ES-I3 (cell line): Measurements from ENCODE around the gene KRT7.
"Not testable (repeated sequence)": the region's sequence is repeated elsewhere in the genome, so short reads cannot be mapped to it uniquely, and the experiment has no call there.

ENCODE experiments used
- H3K36me3 ChIP-seq: 2 replicates; pipeline ENCODE4 v1.6.1; 2013; ENCODE audit warnings: mild to moderate bottlenecking, low read length, control low read depth, moderate library complexity; ENCODE audit not compliant: insufficient read depth
- H3K4me1 ChIP-seq: 2 replicates; pipeline ENCODE4 v1.6.1; 2013; ENCODE audit warnings: mild to moderate bottlenecking, control low read depth, low read length; ENCODE audit not compliant: insufficient read depth
- H3K9ac ChIP-seq: 2 replicates; pipeline ENCODE4 v1.6.1; 2013; ENCODE audit warnings: low read depth, mild to moderate bottlenecking, low read length, moderate library complexity
- H3K9me3 ChIP-seq: 2 replicates; pipeline ENCODE4 v1.6.1; 2013; ENCODE audit warnings: mild to moderate bottlenecking, low read length, moderate library complexity; ENCODE audit not compliant: control insufficient read depth, insufficient read depth

The KRT7 gene

DNA sequence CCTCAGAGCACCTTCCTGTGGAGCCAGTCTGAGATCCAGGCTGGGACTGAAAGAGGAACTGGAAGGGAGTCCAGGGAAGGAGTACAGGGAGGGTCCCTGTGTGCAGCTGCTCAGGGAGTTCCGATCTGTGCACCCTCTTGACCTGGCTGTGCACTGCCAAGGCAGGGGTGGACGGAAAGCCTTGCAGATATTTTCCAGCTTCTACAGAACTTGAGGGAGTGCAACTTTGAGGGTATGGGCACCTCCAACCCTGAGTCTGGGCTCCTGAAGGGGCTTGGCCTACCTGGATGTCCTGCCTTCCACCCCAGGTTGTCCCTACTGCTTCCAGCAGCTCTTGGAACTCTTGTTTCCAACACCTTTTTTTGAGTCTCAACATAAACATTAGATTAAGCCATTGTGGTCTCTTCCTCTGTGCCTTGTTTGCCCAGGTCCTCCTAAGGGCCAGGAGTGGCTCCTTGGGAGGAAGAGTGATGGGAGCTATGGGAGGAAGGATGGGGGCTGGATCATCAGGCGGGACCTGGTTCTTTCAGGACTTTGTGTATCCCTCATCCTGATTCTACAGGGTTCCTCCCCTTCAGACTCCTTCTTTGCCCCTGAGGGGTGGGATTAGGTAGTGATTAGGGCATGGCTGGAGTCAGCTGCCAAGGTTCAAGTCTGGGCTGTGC, 3.5 kb downstream of the KRT7 start:
- Histone ChIP-seq H3K36me3 (no peaks in the 10 kb centered on the region), H3K9me3 (no peaks in the 10 kb centered on the region), H3K9ac (no peak overlapping the region), H3K4me1 (peaks cover 18% of the 10 kb centered on the region; the same call in 1 of the 2 replicates)

DNA sequence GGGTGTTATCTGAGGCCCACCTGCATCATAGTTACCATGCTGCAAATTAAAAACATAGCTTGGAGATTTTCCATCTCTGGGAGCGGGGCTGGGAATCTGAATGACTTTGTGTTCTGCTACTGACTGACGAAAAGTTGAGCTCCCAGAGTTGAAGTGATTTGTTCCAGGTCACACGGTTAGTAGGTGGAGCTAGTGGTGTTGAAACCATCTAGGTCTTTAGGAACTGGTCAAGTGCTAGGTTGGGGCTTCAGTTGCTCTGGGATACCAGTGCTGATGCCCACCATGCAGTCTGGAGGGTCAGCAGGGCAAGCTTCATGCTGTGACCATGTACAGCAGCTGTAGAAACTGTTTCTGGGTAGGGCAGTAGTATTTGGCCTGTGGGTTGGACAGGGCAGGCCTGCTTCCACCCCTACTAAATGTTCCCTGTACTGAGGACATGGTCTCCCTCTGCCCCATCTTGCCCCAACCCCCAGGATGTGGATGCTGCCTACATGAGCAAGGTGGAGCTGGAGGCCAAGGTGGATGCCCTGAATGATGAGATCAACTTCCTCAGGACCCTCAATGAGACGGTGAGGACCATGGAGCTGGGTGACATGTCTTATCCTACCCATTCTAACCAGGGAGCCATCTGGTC, 5.3 kb downstream of the KRT7 start:
- H3K4me1 ChIP-seq = peaks cover 9% of the 10 kb centered on the region; the same call in 1 of the 2 replicates

DNA sequence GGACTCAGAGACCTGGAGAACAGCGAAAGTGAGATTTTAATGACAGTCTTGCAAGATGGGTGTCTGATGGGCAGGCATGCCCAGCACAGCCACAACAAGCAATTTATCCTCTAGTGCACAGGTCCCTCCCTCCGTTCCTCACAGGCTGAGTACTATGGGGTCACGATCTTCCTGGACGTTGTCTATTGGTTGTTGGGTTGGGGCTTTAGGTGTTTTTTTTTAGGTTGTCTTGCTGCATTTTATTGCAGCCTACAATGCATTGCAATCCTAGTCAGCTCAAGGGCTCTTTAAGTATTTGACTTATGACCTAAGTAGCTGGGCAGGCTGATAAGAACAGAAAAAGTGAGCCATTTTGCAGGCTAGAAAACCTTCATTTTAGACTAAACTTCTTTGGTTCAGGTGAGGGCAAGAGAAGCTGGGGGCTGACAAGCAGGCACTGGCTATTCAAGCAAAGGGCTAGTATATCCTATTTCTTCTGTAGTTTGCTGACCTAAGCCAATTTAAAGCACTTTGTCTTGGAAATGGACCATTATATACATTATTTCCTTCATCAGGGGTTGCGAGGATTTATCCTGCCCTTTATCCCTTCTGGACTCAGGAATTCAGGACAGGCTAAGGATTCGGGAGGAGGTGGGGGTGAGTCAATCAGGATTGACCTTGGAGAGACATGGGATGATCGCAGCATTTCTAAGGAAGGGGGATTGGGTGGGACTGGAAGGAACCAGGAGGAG, 6.0 kb downstream of the KRT7 start:
- no peaks in the 10 kb centered on the region for H3K9me3 ChIP-seq
- no peak overlapping the region for H3K9ac ChIP-seq
- peaks cover 14% of the 10 kb centered on the region; the same call in 1 of the 2 replicates for H3K4me1 ChIP-seq
- H3K36me3 ChIP-seq = no peaks in the 10 kb centered on the region

More for the DNA sequence above, 5.3 kb downstream of the KRT7 start:
- H3K9me3 ChIP-seq = no peaks in the 10 kb centered on the region
- no peaks in the 10 kb centered on the region for H3K36me3 ChIP-seq
- H3K9ac ChIP-seq = no peak overlapping the region

DNA sequence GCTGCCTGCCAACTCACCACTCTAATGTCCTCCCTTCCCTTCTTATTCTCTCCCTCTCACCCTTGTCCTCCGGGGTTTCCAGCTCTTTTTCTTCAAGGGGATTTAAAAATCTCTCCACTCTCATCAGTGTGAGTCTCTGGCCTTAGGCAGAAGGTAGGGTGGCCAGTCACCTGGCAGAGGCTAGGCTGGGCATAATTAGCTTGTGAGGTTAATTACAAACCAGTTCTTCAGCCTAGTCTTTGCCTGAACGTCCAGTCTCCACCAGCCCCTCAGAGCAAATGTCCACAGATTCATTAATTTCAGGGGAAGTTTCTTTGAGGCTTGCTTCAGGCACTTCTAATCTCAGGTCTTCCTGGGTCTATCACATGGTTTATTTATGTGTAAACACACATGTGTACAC, 6.7 kb downstream of the KRT7 start:
- Histone ChIP-seq H3K9ac (no peak overlapping the region), H3K4me1 (peaks cover 20% of the 10 kb centered on the region; the same call in 1 of the 2 replicates), H3K9me3 (no peaks in the 10 kb centered on the region), H3K36me3 (no peaks in the 10 kb centered on the region)

DNA sequence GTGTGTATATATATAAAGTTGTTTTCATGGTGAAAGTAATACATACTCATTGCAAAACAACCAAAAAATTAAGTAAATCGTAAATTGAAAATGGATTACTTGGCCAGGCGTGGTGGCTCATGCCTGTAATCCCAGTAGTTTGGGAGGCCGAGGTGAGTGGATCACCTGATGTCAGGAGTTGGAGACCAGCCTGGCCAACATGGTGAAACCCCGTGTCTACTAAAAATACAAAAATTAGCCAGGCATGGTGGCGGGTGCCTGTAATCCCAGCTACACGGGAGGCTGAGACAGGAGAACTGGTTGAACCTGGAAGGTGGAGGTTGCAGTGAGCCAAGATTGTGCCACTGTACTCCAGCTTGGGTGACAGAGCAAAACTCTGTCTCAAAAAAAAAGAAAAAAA, 7.2 kb downstream of the KRT7 start:
- H3K9ac ChIP-seq, H3K36me3 ChIP-seq, H3K9me3 ChIP-seq: not testable (repeated sequence)
- peaks cover 20% of the 10 kb centered on the region; the same call in 1 of the 2 replicates for H3K4me1 ChIP-seq

DNA sequence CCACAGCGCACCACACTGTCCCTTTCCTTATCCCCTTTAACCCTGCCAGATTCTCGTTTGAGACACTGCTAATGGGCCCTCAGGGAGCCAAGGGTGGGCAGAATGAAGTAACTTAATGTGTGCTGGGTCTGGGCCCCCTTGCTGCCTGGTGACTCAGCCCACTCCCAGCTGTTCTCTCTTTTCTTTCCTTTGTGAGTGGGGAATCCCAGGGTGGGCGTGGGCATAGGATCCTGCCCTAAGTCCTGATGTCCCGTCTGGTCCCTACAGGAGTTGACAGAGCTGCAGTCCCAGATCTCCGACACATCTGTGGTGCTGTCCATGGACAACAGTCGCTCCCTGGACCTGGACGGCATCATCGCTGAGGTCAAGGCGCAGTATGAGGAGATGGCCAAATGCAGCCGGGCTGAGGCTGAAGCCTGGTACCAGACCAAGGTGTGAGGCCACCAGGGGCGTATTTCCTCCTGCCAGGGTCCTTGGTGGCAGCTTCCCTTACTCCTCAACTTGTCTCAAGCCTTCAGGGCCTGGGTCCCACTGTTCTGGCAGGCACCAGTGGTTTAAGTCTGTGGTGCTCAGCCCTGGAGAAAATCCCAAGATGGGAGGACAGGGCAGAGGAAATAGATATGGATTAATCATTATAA, 8.3 kb downstream of the KRT7 start:
- H3K4me1 ChIP-seq = peaks cover 26% of the 10 kb centered on the region; the same call in 1 of the 2 replicates
- H3K36me3 ChIP-seq = no peaks in the 10 kb centered on the region
- no peak overlapping the region for H3K9ac ChIP-seq
- H3K9me3 ChIP-seq = no peaks in the 10 kb centered on the region

DNA sequence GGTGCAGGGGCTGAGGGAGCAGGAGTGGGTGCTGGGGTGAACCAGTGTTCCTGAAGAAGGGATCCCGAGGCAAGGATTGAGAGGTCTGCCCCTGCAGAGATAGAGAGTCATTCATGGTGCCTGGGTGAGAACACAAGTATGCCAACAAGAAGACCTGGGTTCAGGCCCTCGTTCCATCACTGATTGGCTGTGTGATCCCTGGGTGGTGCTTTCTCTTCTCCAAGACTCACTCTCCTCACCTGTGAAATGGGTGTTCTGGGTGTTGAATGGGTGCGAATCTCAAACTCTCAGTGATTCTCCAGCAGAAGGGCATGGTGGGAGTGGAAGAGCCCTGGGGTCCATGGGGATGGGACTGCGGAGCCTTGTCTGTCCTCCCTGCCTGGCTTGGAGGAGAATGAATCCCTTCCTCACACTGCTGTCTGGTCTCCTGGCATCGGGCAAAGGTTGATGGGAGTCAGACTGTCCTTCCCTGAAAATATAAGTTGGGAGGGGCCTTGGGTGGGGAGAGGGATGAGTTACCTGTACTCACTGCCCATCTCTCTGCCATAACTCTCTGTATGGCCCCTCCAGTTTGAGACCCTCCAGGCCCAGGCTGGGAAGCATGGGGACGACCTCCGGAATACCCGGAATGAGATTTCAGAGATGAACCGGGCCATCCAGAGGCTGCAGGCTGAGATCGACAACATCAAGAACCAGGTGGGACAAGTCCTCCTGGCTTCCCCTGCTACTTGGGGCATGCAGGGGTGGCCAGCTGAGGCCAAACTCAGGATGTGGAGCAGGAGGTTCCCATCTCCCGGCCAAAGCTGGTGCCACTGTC, 9.6 kb downstream of the KRT7 start:
- peaks cover 34% of the 10 kb centered on the region for H3K4me1 ChIP-seq
- H3K36me3 ChIP-seq = no peaks in the 10 kb centered on the region
- no peak overlapping the region for H3K9ac ChIP-seq
- H3K9me3 ChIP-seq = no peaks in the 10 kb centered on the region

DNA sequence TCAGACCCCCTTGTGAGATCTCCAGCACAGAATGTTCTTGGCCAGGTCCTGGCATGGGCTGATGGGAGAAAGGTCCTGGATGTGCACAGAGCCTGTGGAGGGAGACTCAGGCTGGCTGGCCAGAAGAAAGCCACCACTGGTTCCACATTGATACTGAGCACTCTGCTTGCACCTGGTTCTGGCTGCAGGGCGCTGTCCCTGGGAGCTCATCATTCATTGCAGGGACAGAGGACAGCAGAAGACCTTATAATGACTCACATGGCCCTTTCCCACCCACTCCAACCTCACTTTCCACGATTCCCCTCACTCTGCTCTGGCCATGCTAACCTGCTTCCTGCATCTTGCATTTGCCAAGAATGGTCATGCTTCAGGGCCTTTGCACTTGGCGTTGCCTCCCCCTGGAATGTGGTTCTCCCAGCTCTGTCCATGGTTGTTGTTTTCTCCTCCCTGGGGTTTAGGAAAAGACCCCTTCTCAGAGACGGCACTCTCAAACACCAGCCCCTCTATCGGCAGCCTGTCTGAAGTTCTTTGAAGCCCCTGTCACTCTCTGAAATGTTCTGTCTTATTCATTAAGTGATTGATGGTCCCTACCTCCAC, 10.3 kb downstream of the KRT7 start:
- H3K9ac ChIP-seq = no peak overlapping the region
- peaks cover 39% of the 10 kb centered on the region for H3K4me1 ChIP-seq
- H3K36me3 ChIP-seq = no peaks in the 10 kb centered on the region
- no peaks in the 10 kb centered on the region for H3K9me3 ChIP-seq

DNA sequence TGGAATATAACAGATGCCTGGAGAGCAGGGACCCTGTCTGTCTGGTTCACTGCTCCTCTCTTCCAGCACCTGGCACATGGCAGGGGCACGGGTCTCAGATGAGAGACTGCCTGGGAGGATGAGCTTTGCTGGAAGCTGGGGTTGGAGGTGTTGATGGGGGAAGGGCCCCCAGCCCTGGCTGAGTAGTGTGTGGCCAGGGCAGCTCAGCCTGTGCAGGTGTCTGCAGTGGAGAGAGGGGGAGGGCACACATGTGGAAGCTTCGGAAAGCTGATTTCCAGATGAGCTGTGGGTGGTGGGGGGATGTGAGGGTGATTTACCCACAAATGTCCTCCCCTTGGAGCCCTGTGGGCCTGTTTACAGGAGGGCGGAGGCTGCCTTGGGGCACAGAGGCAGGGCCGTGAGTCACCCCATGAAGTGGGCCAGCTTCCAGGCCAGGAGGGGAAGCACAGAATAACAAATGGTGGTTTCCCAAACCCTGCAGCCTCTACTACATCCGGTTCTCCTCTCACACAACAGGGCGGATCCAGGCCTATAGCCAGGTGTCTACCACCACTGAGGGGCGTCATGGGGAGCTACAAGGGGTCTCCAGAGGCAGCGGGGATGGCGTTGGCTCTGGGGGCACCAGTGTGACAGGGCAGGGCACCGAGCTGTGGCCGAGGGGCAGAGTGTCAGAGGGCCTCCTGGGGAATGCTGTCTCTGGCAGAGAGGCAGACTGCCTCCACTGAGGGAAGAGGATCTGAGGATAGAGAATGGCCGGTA, 11.0 kb downstream of the KRT7 start:
- no peaks in the 10 kb centered on the region for H3K36me3 ChIP-seq
- no peak overlapping the region for H3K9ac ChIP-seq
- H3K4me1 ChIP-seq = peaks cover 39% of the 10 kb centered on the region
- H3K9me3 ChIP-seq = no peaks in the 10 kb centered on the region

DNA sequence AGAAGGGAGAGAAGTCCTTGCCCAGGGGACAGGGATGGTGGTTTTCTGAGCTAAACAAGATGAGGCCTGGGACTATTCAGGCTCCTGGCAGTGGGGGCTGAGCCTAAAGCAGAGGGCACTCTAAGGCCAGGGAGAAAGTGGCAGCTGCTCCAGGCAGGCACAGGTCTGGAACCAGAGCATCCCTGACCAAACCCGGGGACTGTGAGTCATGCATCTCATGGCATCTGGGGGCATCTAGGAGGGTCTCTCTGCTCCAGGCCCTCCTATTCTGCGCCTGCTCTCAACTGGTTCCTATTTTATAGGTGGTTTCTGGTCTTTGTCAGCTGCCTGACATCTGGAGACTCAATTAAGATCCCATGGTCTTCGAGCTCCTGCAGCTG, 11.6 kb downstream of the KRT7 start:
- Histone ChIP-seq H3K9me3 (no peaks in the 10 kb centered on the region), H3K9ac (no peak overlapping the region), H3K36me3 (no peaks in the 10 kb centered on the region), H3K4me1 (peaks cover 39% of the 10 kb centered on the region)

DNA sequence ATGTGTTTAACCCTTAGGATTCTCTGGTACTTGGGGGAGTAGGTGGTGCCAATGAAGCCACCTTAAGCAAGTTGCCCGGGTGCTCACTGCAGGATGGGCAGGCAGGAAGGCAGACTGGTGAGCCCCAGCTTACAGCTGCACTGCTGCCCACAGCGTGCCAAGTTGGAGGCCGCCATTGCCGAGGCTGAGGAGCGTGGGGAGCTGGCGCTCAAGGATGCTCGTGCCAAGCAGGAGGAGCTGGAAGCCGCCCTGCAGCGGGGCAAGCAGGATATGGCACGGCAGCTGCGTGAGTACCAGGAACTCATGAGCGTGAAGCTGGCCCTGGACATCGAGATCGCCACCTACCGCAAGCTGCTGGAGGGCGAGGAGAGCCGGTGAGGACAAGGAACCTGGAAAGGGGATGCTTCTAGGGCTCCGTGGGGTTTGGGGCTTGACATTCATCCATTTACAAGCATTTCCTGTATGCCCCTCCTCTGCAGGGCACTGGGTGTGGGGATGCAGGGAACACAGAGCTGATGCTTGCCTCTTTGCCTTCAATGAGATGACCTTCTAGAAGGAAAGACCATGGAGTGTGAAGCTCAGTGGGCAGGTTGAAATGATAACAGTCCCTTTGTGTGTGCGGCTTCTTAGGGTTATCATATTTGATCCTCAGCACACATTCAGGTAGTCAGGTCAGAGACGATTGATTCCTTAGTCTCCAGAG, 12.4 kb downstream of the KRT7 start:
- Histone ChIP-seq H3K9ac (no peak overlapping the region), H3K36me3 (no peaks in the 10 kb centered on the region), H3K9me3 (no peaks in the 10 kb centered on the region), H3K4me1 (peaks cover 39% of the 10 kb centered on the region)

DNA sequence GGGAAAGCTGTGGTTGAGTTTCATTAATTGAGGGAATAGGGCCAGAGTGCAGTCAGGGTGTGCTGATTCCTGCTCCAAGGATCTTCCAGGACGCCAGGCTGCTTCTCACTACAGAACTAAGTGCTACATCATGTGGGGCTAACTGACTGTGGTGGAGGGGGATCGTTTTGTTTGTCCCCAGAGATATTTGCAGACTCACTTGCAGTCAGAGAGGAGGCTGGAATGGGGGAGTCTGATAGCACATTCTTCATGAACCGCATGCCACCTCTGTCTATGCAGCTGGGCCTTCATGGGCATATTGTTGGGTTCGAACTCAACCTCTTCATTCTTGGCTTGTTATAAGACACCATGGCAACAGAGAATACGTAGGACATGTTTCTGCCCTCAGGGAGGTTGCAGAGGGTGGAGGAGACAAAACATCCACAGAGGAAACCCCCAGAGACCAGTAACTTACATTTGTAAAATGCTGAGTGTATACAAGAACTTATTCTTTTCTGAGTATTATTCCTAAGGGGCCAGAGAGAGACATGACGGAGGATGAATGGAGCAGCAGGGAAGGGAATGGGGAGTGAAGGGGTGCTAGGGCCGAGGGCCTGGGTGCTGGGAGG, 13.0 kb downstream of the KRT7 start:
- Histone ChIP-seq H3K9ac (no peak overlapping the region), H3K4me1 (peaks cover 36% of the 10 kb centered on the region), H3K36me3 (no peaks in the 10 kb centered on the region), H3K9me3 (no peaks in the 10 kb centered on the region)
